PFSK-1 (cell line): ENCODE results near the gene CMIP.

Source experiments
- FOXP2 ChIP-seq: optimal IDR thresholded peaks from 2 replicates; pipeline ENCODE3; 2011; ENCODE audit warnings: borderline replicate concordance, control low read depth, inconsistent platforms; ENCODE audit not compliant: insufficient read depth; ENCODE audit errors: extremely low read length, extremely low read depth
- POLR2AphosphoS5 ChIP-seq: IDR thresholded peaks from 2 replicates; pipeline ENCODE4 v1.6.1; 2012; ENCODE audit warnings: low read depth, mild to moderate bottlenecking, control low read depth, low read length, moderate library complexity
- SIN3A ChIP-seq: IDR thresholded peaks from 2 replicates; pipeline ENCODE4 v1.6.1; 2012; ENCODE audit warnings: mild to moderate bottlenecking, low read length, moderate library complexity, borderline replicate concordance; ENCODE audit not compliant: insufficient read depth
- TAF1 ChIP-seq: IDR thresholded peaks from 2 replicates; pipeline ENCODE4 v1.6.1; 2012; ENCODE audit warnings: low read length, control low read depth, borderline replicate concordance; ENCODE audit not compliant: insufficient read depth
- TF ChIP-seq, protein P1 (sequence below), 2 experiments: IDR thresholded peaks; 2 replicates each; pipeline versions ENCODE4 v1.6.1 to v1.8.0; 2011 to 2012; ENCODE audit warnings: low read depth in 2 of 2, low read length in 2 of 2, control low read depth in 1 of 2, inconsistent platforms in 1 of 2, mild to moderate bottlenecking in 1 of 2, moderate library complexity in 1 of 2; ENCODE audit not compliant: insufficient read depth in 1 of 2

Gene CMIP

GRCh38 chr16:81522108-81522701 lies 77.6 kb downstream of the CMIP start:
- TF ChIP-seq, protein P1, sequence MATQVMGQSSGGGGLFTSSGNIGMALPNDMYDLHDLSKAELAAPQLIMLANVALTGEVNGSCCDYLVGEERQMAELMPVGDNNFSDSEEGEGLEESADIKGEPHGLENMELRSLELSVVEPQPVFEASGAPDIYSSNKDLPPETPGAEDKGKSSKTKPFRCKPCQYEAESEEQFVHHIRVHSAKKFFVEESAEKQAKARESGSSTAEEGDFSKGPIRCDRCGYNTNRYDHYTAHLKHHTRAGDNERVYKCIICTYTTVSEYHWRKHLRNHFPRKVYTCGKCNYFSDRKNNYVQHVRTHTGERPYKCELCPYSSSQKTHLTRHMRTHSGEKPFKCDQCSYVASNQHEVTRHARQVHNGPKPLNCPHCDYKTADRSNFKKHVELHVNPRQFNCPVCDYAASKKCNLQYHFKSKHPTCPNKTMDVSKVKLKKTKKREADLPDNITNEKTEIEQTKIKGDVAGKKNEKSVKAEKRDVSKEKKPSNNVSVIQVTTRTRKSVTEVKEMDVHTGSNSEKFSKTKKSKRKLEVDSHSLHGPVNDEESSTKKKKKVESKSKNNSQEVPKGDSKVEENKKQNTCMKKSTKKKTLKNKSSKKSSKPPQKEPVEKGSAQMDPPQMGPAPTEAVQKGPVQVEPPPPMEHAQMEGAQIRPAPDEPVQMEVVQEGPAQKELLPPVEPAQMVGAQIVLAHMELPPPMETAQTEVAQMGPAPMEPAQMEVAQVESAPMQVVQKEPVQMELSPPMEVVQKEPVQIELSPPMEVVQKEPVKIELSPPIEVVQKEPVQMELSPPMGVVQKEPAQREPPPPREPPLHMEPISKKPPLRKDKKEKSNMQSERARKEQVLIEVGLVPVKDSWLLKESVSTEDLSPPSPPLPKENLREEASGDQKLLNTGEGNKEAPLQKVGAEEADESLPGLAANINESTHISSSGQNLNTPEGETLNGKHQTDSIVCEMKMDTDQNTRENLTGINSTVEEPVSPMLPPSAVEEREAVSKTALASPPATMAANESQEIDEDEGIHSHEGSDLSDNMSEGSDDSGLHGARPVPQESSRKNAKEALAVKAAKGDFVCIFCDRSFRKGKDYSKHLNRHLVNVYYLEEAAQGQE (IDR thresholded peaks at IDR 0.05; ENCODE audit: insufficient read depth in 1 of 2, low read depth in 2 of 2, low read length in 2 of 2): no peak
- TF ChIP-seq FOXP2 (no peak), TAF1 (no peak)

GRCh38 chr16:81523387-81524115 lies 78.9 kb downstream of the CMIP start:
- TF ChIP-seq, protein P1 (IDR thresholded peaks at IDR 0.05; ENCODE audit: insufficient read depth in 1 of 2, low read depth in 2 of 2, low read length in 2 of 2): no peak
- no peak for TF ChIP-seq TAF1
- TF ChIP-seq FOXP2: no peak
- no peak for TF ChIP-seq SIN3A
- TF ChIP-seq POLR2AphosphoS5: no peak

- TF ChIP-seq FOXP2 (no peak), TAF1 (no peak), POLR2AphosphoS5 (no peak), SIN3A (no peak)
- TF ChIP-seq, protein P1 (IDR thresholded peaks at IDR 0.05; ENCODE audit: insufficient read depth in 1 of 2, low read depth in 2 of 2, low read length in 2 of 2): no peak
These were observed 79.8 kb downstream of the CMIP start for GRCh38 chr16:81524382-81524781.

GRCh38 chr16:81526199-81526598 lies 81.6 kb downstream of the CMIP start:
- no peak for TF ChIP-seq TAF1
- TF ChIP-seq, protein P1 (IDR thresholded peaks at IDR 0.05; ENCODE audit: insufficient read depth in 1 of 2, low read depth in 2 of 2, low read length in 2 of 2): no peak
- no peak for TF ChIP-seq FOXP2
- no peak for TF ChIP-seq POLR2AphosphoS5
- no peak for TF ChIP-seq SIN3A
